ENCODE results near the gene ACCS. TPM values are rescaled to one million over a fixed set of nuclear protein-coding genes. Genes with fewer than 3 reads are reported as not detected.

ACCS gene
- total RNA-seq, 1 experiment from 2014 or later, result 7.5 TPM

- no CpG with 5 or more reads among the region's 5 CpGs for WGBS (ENCODE audit: extremely low coverage, insufficient read length, low lambda C conversion rate)
- Histone ChIP-seq H2BK12ac (ENCODE audit: insufficient read length, low read depth, low read length) (no peak overlapping the region), H2BK120ac (ENCODE audit: low read depth, low read length, poor library complexity, severe bottlenecking) (no peak overlapping the region), H2BK15ac (ENCODE audit: low read depth, low read length) (no peak overlapping the region), H2BK20ac (ENCODE audit: low read depth, low read length, poor library complexity, severe bottlenecking) (no peak overlapping the region), H3K27ac (ENCODE audit: insufficient read length, low read depth, low read length) (no peak overlapping the region), H3K9ac (ENCODE audit: extremely low read depth, insufficient read length, low read length) (no peak overlapping the region), H2AK5ac (ENCODE audit: insufficient read length, low read length) (no peak overlapping the region), H4K20me1 (ENCODE audit: control insufficient read depth, insufficient read depth, insufficient read length) (no peaks in the 10 kb centered on the region), H3K56ac (ENCODE audit: insufficient read length, low read depth, low read length) (no peak overlapping the region), H2BK5ac (ENCODE audit: insufficient read length, low read length) (no peak overlapping the region), H3K14ac (ENCODE audit: insufficient read depth, low read length) (no peak overlapping the region), H3K4ac (ENCODE audit: low read depth, low read length) (no peak overlapping the region), H3K9me3 (ENCODE audit: control insufficient read depth, low read depth, low read length) (no peaks in the 10 kb centered on the region), H3K79me1 (ENCODE audit: insufficient read depth, low read depth, low read length, poor library complexity, severe bottlenecking) (peaks cover 3% of the 10 kb centered on the region), H3K79me2 (ENCODE audit: insufficient read depth, low read length) (0 out of 2 replicates have a peak, but pooled peaks cover 6% of the 10 kb centered on the region), H3K27me3 (ENCODE audit: insufficient read depth, low read length) (no peaks in the 10 kb centered on the region), H3K23ac (ENCODE audit: insufficient read length, low read depth, low read length) (no peak overlapping the region), H3T11ph (ENCODE audit: low read length) (no peak overlapping the region), H3K4me1 (ENCODE audit: insufficient read depth, low read length) (no peaks in the 10 kb centered on the region; the same call in none of the 2 replicates), H3K18ac (ENCODE audit: insufficient read length, low read depth, low read length) (no peak overlapping the region), H3K4me2 (ENCODE audit: insufficient read depth, insufficient read length, low read length) (no peak overlapping the region), H4K91ac (ENCODE audit: insufficient read length, low read depth, low read length) (no peak overlapping the region), H2AFZ (ENCODE audit: low read length) (no peak overlapping the region), H3K23me2 (ENCODE audit: insufficient read length, low read depth, low read length, poor library complexity, severe bottlenecking) (no peaks in the 10 kb centered on the region), H4K5ac (ENCODE audit: insufficient read length, low read depth, low read length) (no peak overlapping the region), H4K8ac (replicated peaks; ENCODE audit: insufficient read length, low read depth, low read length) (no peak overlapping the region)
- H3K27ac Mint-ChIP-seq, result no peak overlapping the region
- no peak overlapping the region for H3K4me3 Mint-ChIP-seq
- peak; percentile 39 for DNase-seq
- H3K9me3 Mint-ChIP-seq, result no peaks in the 10 kb centered on the region; a peak in 1 of 5 replicates
- H3K4me1 Mint-ChIP-seq, result peaks cover 6% of the 10 kb centered on the region in 2 experiments; a peak in 2 of 4 replicates
- peaks cover 7 to 19% (median 11%) of the 10 kb centered on the region in 3 experiments; a peak in 5 of 7 replicates for H3K36me3 Mint-ChIP-seq (ENCODE audit: insufficient read depth in 1 of 3, low read depth in 3 of 3)
- TF ChIP-seq, protein P1, sequence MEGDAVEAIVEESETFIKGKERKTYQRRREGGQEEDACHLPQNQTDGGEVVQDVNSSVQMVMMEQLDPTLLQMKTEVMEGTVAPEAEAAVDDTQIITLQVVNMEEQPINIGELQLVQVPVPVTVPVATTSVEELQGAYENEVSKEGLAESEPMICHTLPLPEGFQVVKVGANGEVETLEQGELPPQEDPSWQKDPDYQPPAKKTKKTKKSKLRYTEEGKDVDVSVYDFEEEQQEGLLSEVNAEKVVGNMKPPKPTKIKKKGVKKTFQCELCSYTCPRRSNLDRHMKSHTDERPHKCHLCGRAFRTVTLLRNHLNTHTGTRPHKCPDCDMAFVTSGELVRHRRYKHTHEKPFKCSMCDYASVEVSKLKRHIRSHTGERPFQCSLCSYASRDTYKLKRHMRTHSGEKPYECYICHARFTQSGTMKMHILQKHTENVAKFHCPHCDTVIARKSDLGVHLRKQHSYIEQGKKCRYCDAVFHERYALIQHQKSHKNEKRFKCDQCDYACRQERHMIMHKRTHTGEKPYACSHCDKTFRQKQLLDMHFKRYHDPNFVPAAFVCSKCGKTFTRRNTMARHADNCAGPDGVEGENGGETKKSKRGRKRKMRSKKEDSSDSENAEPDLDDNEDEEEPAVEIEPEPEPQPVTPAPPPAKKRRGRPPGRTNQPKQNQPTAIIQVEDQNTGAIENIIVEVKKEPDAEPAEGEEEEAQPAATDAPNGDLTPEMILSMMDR (conservative IDR thresholded peaks at IDR 0.05), result peak; percentile 53
- no peaks in the 10 kb centered on the region; the same call in 1 of the 2 replicates for H3K27me3 Mint-ChIP-seq (ENCODE audit: low read depth)
Measured at GRCh38 chr11:44104481-44105294, 38.6 kb downstream of the ACCS start.

Measured in H9 (cell line).